Smooth muscle cell (in vitro differentiated cells): ENCODE results near the gene CTBP1. TPM values are rescaled to one million over a fixed set of nuclear protein-coding genes. Genes with fewer than 3 reads are reported as not detected.
A peak's percentile ranks its signal among the peaks of the same experiment; 100 is the strongest.

Source experiments
- DNase-seq: peaks from one replicate; lab custom pipeline; 2025; ENCODE audit not compliant: unreplicated experiment; lab: John Stamatoyannopoulos, UW
- H2AFZ ChIP-seq: fragments of 200-600 bp; sonication (generic); 2 replicates; pipeline ENCODE4 v1.6.0; 2016; ENCODE audit warnings: antibody characterized with exemption, low read depth, mild to moderate bottlenecking
- H3F3A ChIP-seq: fragments of 200-600 bp; sonication (generic); 2 replicates; pipeline ENCODE4 v1.6.0; 2017; ENCODE audit warnings: antibody characterized with exemption, low read depth
- H3K27ac ChIP-seq: fragments of 200-600 bp; sonication (generic); 2 replicates; pipeline ENCODE4 v1.5.1; 2016; ENCODE audit warnings: low read depth, mild to moderate bottlenecking
- H3K27me3 ChIP-seq: fragments of 200-600 bp; sonication (generic); 2 replicates; pipeline ENCODE4 v1.6.1; 2016; ENCODE audit warnings: low read depth, mild to moderate bottlenecking
- H3K36me3 ChIP-seq: fragments of 200-600 bp; sonication (generic); 2 replicates; pipeline ENCODE4 v1.5.1; 2016; ENCODE audit warnings: low read depth
- H3K4me1 ChIP-seq: fragments of 200-600 bp; sonication (generic); 2 replicates; pipeline ENCODE4 v1.5.1; 2016; ENCODE audit warnings: low read depth
- H3K4me2 ChIP-seq: fragments of 200-600 bp; sonication (generic); 2 replicates; pipeline ENCODE4 v1.6.0; 2016; ENCODE audit warnings: mild to moderate bottlenecking
- H3K4me3 ChIP-seq: fragments of 200-600 bp; sonication (generic); 2 replicates; pipeline ENCODE4 v1.5.1; 2016; ENCODE audit warnings: mild to moderate bottlenecking
- H3K79me2 ChIP-seq: fragments of 200-600 bp; sonication (generic); 2 replicates; pipeline ENCODE4 v1.6.0; 2016; ENCODE audit warnings: low read depth, mild to moderate bottlenecking
- H3K9ac ChIP-seq: fragments of 200-600 bp; sonication (generic); 2 replicates; pipeline ENCODE4 v1.6.0; 2016; ENCODE audit warnings: low read depth
- H3K9me3 ChIP-seq: fragments of 200-600 bp; sonication (generic); replicated peaks from 2 replicates; pipeline ENCODE4 v1.5.1; 2016; ENCODE audit warnings: low read depth
- H4K20me1 ChIP-seq: fragments of 200-600 bp; sonication (generic); 2 replicates; pipeline ENCODE4 v1.6.0; 2016; ENCODE audit warnings: low read depth
- WGBS: methylation state at CpG from one replicate; pipeline ENCODE4 v1.1.7; 2016; ENCODE audit warnings: low lambda C conversion rate; 5-methylcytosine and 5-hydroxymethylcytosine counted together
- polyA plus RNA-seq: library from polyadenylated mRNA; unstranded; fragments of >200 nt; fragmentation: Nextera tagmentation; extraction: Ambion mirVana; gene quantifications from 2 replicates; pipeline ENCODE4 v1.2.1, GENCODE V29; 2016
- total RNA-seq: library from RNA; depleted of rRNA; stranded (reverse); fragments of >200 nt; gene quantifications from 2 replicates; pipeline ENCODE4 v1.2.3, GENCODE V29; 2014
- TF ChIP-seq, protein P1 (sequence below): fragments of 200-600 bp; sonication (generic); IDR thresholded peaks from 2 replicates; pipeline ENCODE4 v1.5.1; 2017; ENCODE audit warnings: borderline replicate concordance, mild to moderate bottlenecking, antibody characterized with exemption; ENCODE audit not compliant: insufficient read depth, poor library complexity, severe bottlenecking

CTBP1 gene
- total and polyA plus RNA-seq, 2 experiments from 2014 or later = 76.9 to 132 TPM

DNA sequence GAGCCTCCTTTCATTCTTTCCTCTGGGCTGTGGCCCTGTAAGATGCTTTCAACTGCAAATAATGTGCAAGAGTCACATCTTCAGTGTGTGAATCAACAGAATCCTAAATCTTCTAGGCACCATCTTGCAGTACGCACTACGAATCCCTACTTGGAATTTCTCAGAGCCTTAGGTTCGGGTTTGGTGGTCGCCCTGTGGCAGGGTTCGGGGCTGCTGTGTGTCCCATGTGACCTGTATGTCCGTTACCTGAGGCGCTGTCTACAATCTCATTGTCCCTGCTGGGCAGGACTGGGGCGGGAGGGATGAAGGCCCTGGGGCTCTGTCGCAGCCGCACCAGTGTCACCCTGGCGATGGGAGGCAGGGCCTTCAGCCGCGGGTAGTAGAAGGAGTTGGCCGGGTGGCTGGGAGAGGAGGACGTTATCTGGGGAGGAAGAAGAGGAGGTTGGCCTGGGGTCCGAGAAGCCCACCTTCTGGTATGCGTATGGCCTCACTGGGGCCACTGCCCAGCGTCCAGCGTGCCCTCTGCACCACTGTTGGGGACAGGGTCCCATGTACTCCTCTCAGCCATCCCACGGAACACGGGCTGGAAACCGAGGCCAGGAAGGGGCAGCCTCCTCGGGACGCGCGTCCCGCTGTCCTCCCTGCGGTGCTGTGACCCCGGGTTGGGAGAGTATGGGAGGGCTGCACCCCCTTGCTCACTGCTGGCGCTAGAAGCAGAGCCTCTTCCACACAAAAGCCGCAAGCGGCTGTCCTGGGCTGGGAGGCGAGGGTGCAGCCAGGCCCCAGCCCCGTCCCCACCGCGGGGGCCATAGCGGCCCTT, 78.6 kb downstream of the CTBP1 start:
- Histone ChIP-seq H3K4me1 (peaks cover 6% of the 10 kb centered on the region), H4K20me1 (peaks cover 52% of the 10 kb centered on the region), H3K36me3 (no peaks in the 10 kb centered on the region), H3K4me3 (peak overlapping the region; percentile 51), H3K9ac (no peak overlapping the region), H3K79me2 (peaks cover 10% of the 10 kb centered on the region), H3K9me3 (no peaks in the 10 kb centered on the region), H3K27me3 (peaks cover 18% of the 10 kb centered on the region), H3F3A (peaks cover 7% of the 10 kb centered on the region), H3K27ac (no peak overlapping the region), H2AFZ (no peak overlapping the region), H3K4me2 (peak overlapping the region; percentile 84)
- 87% methylated on average over 37 of the region's 37 CpGs for WGBS
- DNase-seq = no peak
- TF ChIP-seq, protein P1, sequence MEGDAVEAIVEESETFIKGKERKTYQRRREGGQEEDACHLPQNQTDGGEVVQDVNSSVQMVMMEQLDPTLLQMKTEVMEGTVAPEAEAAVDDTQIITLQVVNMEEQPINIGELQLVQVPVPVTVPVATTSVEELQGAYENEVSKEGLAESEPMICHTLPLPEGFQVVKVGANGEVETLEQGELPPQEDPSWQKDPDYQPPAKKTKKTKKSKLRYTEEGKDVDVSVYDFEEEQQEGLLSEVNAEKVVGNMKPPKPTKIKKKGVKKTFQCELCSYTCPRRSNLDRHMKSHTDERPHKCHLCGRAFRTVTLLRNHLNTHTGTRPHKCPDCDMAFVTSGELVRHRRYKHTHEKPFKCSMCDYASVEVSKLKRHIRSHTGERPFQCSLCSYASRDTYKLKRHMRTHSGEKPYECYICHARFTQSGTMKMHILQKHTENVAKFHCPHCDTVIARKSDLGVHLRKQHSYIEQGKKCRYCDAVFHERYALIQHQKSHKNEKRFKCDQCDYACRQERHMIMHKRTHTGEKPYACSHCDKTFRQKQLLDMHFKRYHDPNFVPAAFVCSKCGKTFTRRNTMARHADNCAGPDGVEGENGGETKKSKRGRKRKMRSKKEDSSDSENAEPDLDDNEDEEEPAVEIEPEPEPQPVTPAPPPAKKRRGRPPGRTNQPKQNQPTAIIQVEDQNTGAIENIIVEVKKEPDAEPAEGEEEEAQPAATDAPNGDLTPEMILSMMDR = no peak

DNA sequence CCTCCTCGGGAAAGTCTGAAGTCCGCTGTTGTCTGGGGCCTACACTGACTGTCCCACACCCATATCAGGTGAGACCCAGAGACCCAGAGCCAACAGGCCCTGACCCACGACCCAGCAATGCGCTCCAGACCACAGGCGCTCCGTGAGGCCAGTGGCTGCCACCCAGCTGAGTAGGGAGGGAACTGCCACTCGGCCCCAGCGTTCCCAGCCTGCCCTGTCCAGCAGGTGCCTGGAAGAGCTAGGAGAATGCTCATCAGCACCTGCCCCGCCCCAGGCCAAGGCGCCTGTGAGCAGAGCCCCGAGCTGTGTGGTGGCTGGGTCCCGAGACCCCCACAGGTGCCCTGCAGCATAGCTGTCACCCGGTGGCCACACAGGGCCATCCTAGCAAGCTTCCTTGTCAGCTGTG, 79.2 kb downstream of the CTBP1 start:
- Histone ChIP-seq H3K4me2 (no peak overlapping the region), H3K9ac (no peak overlapping the region), H3K36me3 (no peaks in the 10 kb centered on the region), H4K20me1 (peaks cover 52% of the 10 kb centered on the region), H3F3A (peaks cover 3% of the 10 kb centered on the region), H3K9me3 (no peaks in the 10 kb centered on the region), H3K4me3 (no peak overlapping the region), H3K4me1 (peaks cover 6% of the 10 kb centered on the region), H2AFZ (no peak overlapping the region), H3K27ac (no peak overlapping the region), H3K79me2 (peaks cover 10% of the 10 kb centered on the region), H3K27me3 (peaks cover 18% of the 10 kb centered on the region)
- TF ChIP-seq, protein P1 = no peak
- 90% methylated on average over 13 of the region's 13 CpGs for whole genome bisulfite sequencing
- no peak for DNase-seq

DNA sequence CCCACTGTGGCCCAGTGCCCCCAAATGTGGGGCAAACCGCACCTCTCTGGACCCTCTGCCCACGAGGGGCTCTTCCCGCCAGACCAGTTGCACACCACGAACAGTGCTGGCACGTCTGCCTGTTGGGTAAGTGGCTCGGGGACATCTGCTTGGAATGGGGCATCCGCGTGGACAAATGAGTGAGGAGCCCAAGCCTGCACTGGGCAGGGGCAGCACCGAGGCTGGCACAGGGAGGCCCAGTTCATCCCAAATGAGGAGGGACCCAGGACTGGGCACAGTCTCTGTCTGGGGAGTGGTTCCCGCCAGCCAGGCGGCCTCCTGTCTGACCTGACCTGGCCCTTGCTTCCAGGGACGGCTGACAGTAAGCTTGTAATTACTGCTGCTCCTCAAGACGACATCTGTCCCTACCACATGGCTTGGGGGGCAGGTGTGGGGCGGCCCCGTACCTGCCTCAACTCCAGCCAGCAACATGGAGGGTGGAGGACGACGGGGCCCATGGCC, 79.7 kb downstream of the CTBP1 start:
- Histone ChIP-seq H2AFZ (no peak overlapping the region), H3K9me3 (no peaks in the 10 kb centered on the region), H4K20me1 (peaks cover 52% of the 10 kb centered on the region), H3K4me2 (no peak overlapping the region), H3K27me3 (peaks cover 18% of the 10 kb centered on the region), H3K79me2 (peaks cover 10% of the 10 kb centered on the region), H3K4me3 (no peak overlapping the region), H3K27ac (no peak overlapping the region), H3K4me1 (peaks cover 6% of the 10 kb centered on the region), H3K36me3 (no peaks in the 10 kb centered on the region), H3F3A (no peaks in the 10 kb centered on the region), H3K9ac (no peak overlapping the region)
- no peak for DNase-seq
- TF ChIP-seq, protein P1 = no peak
- WGBS = 92% methylated on average over 17 of the region's 17 CpGs
